Esophagus muscularis mucosa (tissue), 3 donors: ENCODE measurements around the gene MAP2K5.

Experiments
- CTCF ChIP-seq, 3 experiments: fragments of 200-600 bp in 2 of 3; fragments of 450-650 bp in 1 of 3; sonication (generic) in 2 of 3; IDR thresholded peaks; one replicate each; pipeline ENCODE4 v1.5.1; 2017 to 2019; ENCODE audit warnings: antibody characterized with exemption in 3 of 3, mild to moderate bottlenecking in 2 of 3, moderate library complexity in 1 of 3
- EP300 ChIP-seq: sonication (generic); formaldehyde crosslinking; IDR thresholded peaks from one replicate; pipeline ENCODE4 v1.6.1; 2017; ENCODE audit warnings: antibody characterized with exemption

- TF ChIP-seq CTCF (IDR thresholded peaks at IDR 0.05) (no peak), EP300 (no peak)
Measured at GRCh38 chr15:67820122-67820991, 277.9 kb downstream of the MAP2K5 start.
